Measurements from ENCODE around the gene GTPBP8.

- no peak for TF ChIP-seq CTCF (IDR thresholded peaks at IDR 0.05; ENCODE audit: insufficient read depth, low read length, poor library complexity, severe bottlenecking)
- TF ChIP-seq EZH2phosphoT487 (conservative IDR thresholded peaks at IDR 0.05; ENCODE audit: low read length), result no peak
Observed at GRCh38 chr3:112966633-112967032, 24.2 kb upstream of the GTPBP8 start.

All from SU-DHL-6 (cell line).